ENCODE data around the gene ANXA2.

- no peak for TF ChIP-seq GATA3 (IDR thresholded peaks at IDR 0.05; ENCODE audit: low read depth, low read length)
- no peak for TF ChIP-seq GATA2 (IDR thresholded peaks at IDR 0.05; ENCODE audit: low read depth, low read length)
Observed at GRCh38 chr15:60325905-60326304, 71.9 kb downstream of the ANXA2 start.
